WERI-Rb-1 (cell line): Measurements from ENCODE around the gene ERMAP.
A peak's percentile ranks its signal among the peaks of the same experiment; 100 is the strongest.

Experiments used
- DNase-seq: peaks from one replicate; pipeline ENCODE4 v3.0.0-alpha.2; 2020
- H3K27ac ChIP-seq: fragments of 250-450 bp; sonication (Bioruptor Pico); 2 replicates; pipeline ENCODE4 v1.5.1; 2020; ENCODE audit warnings: mild to moderate bottlenecking, moderate library complexity
- H3K27me3 ChIP-seq: fragments of 250-450 bp; sonication (Bioruptor Pico); 2 replicates; pipeline ENCODE4 v1.5.1; 2021; ENCODE audit warnings: mild to moderate bottlenecking, low read depth, moderate library complexity; ENCODE audit not compliant: insufficient read depth, severe bottlenecking
- H3K36me3 ChIP-seq: fragments of 250-450 bp; sonication (Bioruptor Pico); 2 replicates; pipeline ENCODE4 v1.5.1; 2020; ENCODE audit warnings: mild to moderate bottlenecking, moderate library complexity
- H3K4me3 ChIP-seq: 2 replicates; pipeline ENCODE4 v1.5.1; 2011; ENCODE audit warnings: low read depth, mild to moderate bottlenecking, control low read depth, low read length
- H3K9me3 ChIP-seq: fragments of 250-450 bp; sonication (Bioruptor Pico); 2 replicates; pipeline ENCODE4 v1.5.1; 2021; ENCODE audit warnings: mild to moderate bottlenecking, moderate library complexity; ENCODE audit not compliant: severe bottlenecking
- TF ChIP-seq, protein P1 (sequence below): IDR thresholded peaks from 2 replicates; pipeline ENCODE4 v1.5.1; 2011; ENCODE audit warnings: low read depth, mild to moderate bottlenecking, control low read depth, inconsistent platforms, low read length

Gene ERMAP, protein sequence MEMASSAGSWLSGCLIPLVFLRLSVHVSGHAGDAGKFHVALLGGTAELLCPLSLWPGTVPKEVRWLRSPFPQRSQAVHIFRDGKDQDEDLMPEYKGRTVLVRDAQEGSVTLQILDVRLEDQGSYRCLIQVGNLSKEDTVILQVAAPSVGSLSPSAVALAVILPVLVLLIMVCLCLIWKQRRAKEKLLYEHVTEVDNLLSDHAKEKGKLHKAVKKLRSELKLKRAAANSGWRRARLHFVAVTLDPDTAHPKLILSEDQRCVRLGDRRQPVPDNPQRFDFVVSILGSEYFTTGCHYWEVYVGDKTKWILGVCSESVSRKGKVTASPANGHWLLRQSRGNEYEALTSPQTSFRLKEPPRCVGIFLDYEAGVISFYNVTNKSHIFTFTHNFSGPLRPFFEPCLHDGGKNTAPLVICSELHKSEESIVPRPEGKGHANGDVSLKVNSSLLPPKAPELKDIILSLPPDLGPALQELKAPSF

DNA sequence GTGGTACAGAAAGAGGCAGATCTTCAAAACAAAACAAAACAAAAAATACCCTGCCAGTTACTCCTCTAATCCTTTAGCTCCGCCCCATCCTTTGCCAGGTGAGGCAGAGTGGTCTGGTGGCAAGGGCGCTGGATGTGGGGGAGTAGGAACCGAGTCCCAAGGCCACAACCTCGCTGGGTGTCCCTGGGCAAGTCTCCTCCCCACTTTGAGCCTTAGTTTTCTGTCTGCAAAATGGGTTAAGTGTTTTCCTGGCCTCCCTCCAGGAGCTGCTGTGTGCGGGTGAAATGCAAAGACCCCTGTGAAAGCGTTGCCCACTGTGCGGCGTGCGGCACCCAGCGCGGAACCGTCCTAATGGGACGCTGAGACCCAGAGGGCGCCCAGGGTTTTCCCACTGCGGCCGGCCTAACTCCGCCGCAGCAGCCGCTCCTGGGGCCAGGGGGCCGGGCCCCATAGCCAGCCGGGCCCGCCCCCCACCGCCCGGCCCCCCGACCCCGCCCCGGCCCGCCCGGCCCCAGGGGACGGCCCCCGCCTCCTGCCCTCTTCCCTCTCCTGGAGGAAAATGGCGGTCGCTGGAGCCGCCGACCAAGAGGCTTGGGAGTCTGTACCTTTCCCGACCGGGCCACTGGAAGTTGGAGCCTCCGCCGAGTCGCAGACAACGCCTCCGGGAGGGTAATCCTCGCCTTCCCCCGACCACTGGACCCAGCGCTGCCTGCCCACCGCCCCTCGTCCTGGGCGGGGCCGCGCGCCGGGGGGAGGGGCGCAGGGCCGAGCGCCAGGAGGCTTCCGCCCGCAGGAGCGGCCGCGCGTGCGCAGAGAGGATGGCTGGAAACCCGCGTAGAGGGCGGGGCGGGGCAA lies at the start of gene ERMAP, which contains the start of gene SVBP:
Gene ERMAP (plus strand): TSS at position 538 of the 855 bp plus-strand sequence. CDS start 13,327 bp downstream, outside the sequence.
Gene SVBP (minus strand): TSS at position 813 of the 855 bp plus-strand sequence. CDS start 853 bp downstream, outside the sequence.
- DNase-seq: peak; percentile 91
- H3K9me3 ChIP-seq: no peaks in the 10 kb centered on the region
- H3K4me3 ChIP-seq: peak within 1 kb of the TSS; percentile 77
- TF ChIP-seq, protein P1, sequence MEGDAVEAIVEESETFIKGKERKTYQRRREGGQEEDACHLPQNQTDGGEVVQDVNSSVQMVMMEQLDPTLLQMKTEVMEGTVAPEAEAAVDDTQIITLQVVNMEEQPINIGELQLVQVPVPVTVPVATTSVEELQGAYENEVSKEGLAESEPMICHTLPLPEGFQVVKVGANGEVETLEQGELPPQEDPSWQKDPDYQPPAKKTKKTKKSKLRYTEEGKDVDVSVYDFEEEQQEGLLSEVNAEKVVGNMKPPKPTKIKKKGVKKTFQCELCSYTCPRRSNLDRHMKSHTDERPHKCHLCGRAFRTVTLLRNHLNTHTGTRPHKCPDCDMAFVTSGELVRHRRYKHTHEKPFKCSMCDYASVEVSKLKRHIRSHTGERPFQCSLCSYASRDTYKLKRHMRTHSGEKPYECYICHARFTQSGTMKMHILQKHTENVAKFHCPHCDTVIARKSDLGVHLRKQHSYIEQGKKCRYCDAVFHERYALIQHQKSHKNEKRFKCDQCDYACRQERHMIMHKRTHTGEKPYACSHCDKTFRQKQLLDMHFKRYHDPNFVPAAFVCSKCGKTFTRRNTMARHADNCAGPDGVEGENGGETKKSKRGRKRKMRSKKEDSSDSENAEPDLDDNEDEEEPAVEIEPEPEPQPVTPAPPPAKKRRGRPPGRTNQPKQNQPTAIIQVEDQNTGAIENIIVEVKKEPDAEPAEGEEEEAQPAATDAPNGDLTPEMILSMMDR: no peak
- no peaks in the 10 kb centered on the region for H3K27me3 ChIP-seq
- peaks cover 11% of the 10 kb centered on the region for H3K36me3 ChIP-seq
- peak within 1 kb of the TSS; percentile 100 for H3K27ac ChIP-seq

DNA sequence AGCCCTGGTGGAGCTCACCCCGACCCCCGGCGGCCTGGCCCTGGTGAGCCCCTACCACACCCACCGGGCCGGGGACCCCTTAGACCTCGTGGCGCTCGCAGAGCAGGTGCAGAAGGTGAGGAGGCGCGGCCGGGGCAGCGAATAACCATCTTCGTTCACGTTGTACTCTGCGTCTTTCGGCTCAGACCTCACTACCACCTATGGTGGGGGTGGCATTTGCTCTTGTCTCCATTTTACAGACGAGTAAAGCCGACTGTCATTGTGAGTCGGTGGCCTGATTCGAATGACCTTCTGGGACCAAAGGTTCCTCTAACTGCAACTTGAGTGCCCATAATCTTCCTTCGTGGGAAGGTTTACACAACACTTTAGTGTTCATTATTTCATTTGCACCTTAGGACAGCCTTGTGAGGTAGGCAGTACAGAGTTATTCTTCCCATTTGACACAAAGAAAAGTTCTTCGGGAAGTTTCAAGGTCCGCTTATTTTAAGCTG lies 49.4 kb upstream of the ERMAP start:
- Histone ChIP-seq H3K4me3 (peak overlapping the region; percentile 95), H3K36me3 (peaks cover 26% of the 10 kb centered on the region), H3K27ac (peak overlapping the region; percentile 85), H3K9me3 (no peaks in the 10 kb centered on the region), H3K27me3 (no peaks in the 10 kb centered on the region)
- TF ChIP-seq, protein P1: no peak
- DNase-seq: no peak

DNA sequence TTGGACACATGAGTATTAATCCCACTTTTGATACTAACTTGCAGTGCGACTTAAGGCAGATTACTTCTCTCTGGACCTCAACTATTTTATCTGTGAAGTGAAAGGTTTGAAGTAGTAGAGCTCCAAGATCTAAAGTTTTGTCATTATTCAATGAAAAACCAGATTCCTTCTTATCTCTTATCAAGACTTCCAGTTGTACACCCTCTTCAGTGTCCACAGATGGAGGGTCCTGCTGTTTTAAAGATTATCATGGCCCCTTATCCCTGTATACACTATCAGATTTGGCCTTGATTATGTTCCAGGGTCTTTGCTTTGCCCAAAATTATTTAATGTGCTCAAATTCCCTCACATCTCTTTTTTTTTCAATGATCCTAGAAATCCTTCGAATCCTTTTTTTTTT lies 48.8 kb upstream of the ERMAP start:
- Histone ChIP-seq H3K9me3 (no peaks in the 10 kb centered on the region), H3K27me3 (no peaks in the 10 kb centered on the region), H3K27ac (no peak overlapping the region), H3K36me3 (peaks cover 32% of the 10 kb centered on the region), H3K4me3 (peak overlapping the region; percentile 95)
- TF ChIP-seq, protein P1: no peak
- no peak for DNase-seq

DNA sequence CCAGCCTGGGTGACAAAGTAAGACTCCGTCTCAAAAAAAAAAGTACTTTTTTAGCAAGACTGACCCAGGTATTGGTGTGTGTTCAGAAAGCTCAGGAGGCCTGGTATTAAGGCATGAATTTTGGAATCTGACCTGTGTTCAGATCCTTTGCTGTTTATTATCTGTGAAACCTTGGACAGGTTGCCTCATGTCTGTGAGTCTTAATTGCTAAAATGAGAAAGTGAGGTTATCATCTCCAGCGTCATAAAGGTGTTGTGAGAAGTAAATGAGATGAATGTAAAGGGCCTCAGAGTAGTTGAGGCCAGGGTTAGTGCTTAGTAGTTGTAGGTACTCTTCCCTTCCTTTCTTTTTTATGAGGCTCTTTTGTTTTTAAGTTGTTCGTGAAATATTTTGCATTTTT lies 47.1 kb upstream of the ERMAP start:
- TF ChIP-seq, protein P1: no peak
- H3K27me3 ChIP-seq: no peaks in the 10 kb centered on the region
- H3K27ac ChIP-seq: no peak overlapping the region
- DNase-seq: no peak
- H3K4me3 ChIP-seq: no peak overlapping the region
- H3K9me3 ChIP-seq: no peaks in the 10 kb centered on the region
- peaks cover 48% of the 10 kb centered on the region for H3K36me3 ChIP-seq

DNA sequence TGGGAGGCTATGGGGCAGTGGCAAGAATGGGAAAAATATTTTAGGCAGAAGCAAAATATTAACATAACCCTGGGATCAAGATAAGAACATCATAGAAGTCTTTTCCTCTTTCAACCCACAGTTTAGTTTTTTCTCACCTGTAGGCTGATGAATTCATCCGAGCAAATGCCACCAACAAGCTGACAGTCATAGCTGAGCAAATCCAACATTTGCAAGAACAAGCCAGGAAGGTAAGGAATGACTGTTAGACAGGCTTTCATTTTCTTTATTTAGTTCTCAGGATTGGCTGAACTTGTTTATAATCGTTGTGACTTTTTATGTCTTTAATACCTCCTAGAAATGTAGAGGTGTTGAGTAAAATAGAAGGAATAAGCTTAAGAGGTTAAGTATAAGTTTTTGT lies 43.5 kb upstream of the ERMAP start:
- Histone ChIP-seq H3K27me3 (no peaks in the 10 kb centered on the region), H3K9me3 (no peaks in the 10 kb centered on the region), H3K27ac (no peak overlapping the region), H3K36me3 (peaks cover 75% of the 10 kb centered on the region), H3K4me3 (no peak overlapping the region)
- no peak for DNase-seq
- TF ChIP-seq, protein P1: no peak
